Fibroblast of skin of abdomen (primary cell): ENCODE measurements around the gene CRMP1.

Source experiments
- DNase-seq: peaks from one replicate; pipeline ENCODE4 v3.0.0-alpha.2; 2013

CRMP1 gene

DNA sequence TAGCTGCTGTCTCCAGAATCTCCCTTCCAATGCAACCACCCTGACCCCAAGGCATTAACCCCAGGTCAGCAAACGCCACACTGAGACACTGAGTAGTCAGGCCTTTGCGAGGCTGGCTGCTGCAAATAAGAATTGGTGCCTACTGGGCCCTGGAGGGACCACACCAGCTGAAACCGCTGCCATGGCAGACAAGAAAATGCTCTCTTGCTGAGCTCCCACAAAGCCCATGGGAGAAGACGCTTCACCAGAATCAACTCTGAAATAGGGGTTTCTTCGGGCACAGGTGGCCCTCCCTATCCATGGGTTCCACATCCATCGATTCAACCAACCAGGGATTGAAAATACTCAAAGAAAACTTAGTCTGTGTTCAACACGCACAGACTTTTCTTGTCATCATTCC, 26.7 kb upstream of the CRMP1 start:
- DNase-seq = no peak

DNA sequence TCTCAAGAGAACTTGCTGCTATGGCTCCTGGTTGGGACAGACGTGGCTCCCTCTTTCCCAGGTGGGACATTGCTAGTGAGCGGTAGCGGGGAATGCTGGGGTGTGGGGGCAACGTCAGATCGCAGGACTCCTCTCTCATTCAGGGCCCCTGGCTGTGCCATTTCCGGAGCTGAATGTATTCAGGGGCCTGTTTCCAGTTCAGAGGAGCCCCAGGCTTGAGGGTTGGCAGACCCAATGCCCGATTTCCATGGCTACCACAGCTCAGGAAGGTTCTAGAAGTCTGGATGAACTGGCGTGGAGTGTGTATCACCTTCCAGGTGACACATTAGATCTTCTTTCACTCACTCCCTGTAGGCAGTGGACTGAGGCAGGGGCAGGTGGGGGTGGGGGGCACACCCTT, 26.2 kb upstream of the CRMP1 start:
- DNase-seq = no peak

DNA sequence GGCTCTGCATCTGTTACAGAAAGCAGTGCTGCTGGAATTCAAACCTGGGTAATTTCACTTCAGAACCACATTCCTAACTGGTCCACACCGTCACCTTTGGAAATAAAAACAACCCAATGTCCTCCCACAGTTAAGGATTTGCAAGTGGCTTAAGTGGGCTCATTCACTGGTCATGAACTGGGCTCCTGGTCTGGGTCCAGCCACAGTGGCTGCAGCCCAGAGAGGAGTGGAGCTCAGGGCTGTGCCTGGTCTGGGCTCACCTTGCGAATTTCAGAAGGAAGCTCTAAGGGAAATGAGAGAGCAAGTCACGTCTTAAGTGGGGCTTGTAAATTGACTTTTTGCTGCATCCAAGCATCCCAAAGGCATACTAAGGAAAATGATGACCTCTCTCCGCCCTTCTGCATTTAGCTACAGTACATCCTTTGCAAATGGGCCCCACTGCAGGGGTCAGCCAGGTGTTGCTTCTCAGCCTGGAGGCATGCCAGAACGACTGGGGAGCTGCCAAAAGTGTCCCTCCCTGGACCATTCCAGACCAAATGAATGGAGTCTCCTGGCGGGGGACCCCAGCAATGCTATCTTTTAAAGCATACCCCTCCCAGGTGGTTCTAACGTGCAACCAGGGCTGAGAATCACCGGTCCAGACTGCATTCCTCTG, 25.6 kb upstream of the CRMP1 start:
- DNase-seq = no peak

DNA sequence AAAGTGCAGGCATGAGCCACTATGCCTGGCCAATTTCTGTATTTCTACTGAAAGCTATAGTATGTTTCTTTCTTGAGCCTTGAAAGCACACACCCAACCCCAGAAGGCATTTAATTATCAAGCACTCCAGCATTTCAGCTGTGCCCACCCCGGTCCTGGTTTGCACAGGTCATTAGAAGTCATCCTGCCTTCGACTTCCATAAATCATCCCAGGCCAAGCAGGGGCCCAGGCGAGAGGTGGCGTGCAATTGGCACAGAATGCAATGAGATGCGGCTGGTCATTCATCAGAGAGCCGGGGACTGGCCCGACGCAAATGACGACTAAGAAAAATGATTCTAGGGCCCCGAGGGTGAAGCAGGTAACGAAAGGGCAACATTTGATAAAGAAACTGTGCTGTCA, 24.8 kb upstream of the CRMP1 start:
- DNase-seq = no peak

DNA sequence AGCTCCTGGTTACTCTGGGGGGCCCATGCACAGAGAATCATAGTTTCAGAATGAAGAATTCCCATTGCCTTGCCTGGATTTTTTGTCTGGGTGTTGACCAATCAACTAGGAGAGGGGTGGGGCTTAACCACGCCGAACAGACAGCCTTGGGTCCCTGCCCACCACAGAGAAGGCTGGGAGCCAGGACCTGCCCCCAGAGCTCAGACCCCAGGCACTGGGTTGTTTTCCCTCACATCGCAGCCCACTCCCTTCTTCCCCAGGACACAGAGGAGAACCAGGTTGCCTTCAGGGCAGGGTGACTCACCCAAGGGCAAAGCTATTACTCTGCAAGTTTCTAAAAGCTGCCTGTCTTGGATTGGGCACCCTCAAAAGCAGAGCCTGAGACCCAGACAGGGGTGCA, 23.3 kb upstream of the CRMP1 start:
- DNase-seq = no peak

DNA sequence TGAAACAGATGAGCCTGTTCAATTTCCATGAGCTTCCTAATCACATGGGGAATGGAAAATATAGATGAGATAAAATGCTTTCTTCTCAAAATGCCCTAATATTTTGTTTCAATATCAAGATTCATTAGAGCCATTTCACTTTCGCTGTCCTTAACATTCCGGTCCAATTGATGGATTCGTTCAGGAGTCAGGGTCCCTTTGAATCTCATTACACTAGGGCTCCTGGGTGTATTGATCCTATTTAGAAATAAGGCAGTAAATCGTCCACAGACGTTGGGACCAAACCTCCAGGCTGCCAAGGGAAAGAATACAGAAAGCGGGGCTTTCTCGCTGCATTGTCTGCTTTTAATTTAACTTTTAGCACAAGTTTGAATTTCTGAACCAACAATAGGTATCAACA, 20.6 kb upstream of the CRMP1 start:
- no peak for DNase-seq

DNA sequence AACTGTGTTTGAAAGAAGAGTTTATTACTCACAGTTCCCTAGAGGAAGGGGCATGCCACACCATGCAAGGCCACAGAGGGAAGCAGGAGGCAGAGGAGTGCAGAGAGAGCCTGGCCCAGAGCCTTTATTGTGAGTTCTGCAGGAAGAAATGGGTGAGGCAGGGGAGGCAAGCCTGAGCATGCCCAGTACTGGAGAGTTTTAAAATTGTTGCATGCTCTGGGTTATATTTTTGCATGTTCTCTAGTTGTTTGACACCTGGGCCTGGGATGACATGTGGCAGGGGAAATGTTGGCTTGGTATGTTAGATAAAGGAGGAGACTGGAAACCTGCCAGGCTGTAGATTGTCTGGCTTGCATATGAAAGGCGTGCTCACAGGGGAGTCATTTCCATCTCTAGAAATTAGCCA, 19.7 kb upstream of the CRMP1 start:
- no peak for DNase-seq

DNA sequence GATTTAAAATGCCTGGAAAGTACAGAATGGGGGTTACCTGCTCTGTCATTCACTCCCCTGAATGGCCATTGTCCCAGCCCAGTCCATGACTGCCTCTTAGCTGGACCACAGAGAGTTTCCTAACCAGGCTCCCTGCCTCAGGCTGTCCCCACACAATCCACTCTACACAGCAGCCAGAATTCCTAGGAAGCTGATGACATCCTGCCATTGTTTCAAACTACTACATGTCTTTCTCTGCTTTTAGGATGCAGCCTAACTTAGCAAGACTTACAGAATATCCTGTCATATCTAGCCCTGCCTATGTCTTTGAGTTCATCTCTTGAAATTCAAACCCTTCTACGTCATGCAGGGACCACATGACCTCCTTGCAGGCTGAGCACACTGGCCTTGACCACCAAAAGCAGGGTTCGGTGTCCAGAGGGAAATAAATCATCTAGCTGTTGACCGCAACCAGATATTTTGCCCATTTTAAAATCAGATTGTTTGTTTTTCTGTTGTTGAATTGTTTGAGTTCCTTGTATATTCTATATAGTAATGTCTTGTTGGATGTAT, 16.1 kb upstream of the CRMP1 start:
- no peak for DNase-seq

DNA sequence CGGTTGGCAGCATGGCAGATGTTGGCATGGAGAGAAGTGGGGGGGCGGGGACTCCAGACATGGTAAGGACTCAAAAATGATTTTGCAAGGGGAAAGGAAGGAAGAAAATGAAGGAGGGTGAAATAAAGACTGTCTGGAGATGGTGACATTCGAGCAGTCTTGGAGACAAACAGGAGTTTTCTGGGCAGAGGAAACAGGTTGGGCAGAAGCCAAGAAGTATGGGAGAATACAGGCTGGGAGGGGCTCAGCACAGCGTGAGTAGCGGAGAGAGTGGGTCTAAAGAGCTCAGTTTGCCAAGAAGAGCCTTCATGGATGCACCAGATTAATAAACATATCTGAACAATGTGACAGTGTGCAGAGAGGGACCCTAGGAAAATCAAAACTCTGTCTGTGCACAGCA, 13.3 kb upstream of the CRMP1 start:
- DNase-seq = no peak

DNA sequence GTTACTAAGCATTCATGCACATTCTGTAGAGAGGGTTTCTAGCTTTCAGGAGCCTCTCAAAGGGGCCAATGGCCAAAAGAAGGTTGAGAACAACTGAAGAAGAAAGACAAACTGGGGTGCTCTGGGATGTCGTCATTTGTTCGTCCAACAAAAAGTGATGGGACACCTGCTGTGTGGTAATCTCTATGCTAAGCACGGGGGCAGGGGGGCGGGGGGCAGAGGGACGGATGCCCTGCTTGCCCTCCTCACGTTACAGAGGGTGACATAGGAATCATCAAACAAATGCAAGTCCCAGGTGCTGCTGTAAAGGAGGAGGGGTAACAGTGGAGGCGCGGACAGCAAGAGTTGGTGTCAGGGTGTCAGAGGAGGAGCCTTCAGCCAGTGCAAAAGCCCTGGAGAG, 12.8 kb upstream of the CRMP1 start:
- no peak for DNase-seq

DNA sequence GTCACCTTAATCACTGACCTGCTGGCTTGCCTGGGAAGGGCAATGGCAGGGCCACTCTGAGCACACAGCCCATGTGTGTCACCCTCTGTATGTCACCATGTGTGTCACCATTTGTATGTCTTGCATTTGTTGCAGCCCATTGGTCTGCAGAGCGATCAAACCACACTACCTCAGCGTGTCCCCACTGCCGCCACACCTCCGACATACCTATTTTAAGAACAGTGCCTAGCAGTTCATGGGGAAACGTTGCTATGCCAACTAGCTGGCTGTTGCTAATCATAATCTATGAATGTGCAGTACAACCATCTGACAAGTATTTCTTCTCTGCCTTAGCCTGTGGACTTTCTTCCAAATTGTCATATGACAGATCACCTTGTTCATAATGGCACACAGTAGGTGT, 8.0 kb upstream of the CRMP1 start:
- DNase-seq = no peak

DNA sequence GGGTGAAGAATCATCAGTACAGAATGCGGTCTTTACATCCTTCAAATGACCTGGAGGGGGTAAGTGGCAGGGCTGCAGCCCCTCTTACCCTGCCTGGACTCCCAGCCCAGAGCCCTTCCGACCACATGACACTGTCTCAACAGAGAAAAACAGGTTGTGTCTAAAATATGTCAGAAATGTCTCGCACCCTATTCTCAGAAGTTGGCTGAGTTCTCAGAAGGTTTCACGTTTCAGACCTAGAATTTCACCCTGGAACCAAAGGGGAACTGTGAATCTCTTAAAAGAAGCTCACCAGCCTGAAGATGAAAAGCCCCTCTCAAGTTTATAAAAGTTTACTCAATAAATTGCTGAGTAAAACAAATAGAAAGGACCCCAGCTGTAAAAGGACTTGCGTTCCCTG, 7.0 kb upstream of the CRMP1 start:
- DNase-seq = no peak

DNA sequence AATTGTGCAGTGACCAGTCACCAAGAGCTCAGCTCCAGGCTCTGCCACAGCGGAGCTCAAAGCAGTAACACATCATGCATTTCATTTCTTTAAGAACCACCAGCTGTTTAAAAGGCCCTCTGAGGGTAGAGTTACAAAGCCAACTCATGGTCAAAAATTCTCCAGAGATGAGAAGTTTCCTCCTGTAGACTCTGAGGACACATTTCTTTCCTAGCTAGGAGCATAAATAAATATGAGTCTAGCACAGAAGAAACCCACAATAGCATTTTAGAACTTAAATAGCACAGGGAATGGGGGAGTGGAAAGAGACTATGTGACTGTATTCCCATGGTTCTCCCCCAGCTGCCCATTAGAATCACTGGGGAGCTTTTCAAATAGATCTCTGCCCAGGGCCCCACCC, 6.5 kb upstream of the CRMP1 start:
- no peak for DNase-seq

DNA sequence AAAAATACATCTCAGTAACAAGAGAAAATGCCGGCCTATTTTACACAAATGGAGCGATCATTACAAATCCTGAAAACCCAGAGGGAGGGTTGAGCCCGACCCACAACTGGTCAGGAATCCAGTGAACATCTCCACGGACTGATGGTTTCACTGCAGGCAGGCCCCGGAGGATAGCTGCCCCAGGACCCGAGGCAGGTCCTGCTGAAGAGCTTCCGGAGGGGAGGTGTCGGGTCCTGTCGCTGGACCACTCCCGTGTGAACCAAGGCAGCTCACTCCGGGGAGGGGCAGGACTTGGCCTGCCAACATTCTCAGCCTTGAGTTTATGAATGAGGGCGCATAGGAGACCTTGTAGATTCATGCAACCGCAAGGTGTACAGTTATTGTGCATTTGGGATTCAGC, 4.8 kb upstream of the CRMP1 start:
- no peak for DNase-seq

DNA sequence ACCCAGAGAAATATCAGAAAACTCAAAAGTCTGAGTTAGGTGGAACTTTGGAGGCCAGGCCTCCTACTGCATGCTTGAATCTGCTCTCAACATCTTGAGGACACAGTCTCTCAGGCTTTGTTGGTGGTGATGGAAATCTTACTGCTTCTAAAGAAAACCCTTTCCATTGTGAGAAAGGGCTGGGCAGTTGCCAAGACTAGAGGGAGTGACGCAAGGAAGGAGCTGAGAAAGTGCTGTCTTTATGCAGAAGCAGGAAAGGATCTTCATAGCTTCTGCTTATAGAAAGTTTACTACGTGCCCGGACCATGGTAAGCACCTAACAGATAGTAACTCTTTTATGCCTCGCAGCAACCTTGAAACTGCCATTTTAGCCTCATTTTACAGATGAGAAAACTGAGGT, 2.4 kb upstream of the CRMP1 start:
- no peak for DNase-seq

DNA sequence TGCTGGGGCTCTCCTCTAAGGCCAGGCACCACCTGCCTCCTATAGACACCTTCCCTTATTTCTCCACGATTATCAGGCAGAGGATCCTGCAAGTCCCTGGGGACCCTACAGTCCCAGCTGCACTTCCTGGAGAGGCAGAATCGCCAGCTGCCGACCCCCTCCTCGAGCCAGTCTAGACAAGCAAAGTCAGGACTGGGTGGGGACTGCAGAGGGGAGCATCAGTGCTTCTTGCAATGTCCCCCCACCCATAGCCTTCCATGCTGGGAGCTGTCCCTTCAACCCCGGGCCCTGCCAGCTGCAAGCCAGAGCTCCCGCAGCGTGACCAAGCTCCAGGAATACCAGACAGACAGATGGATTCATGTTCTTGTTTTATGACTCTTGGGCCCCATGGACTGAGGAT, 1.4 kb upstream of the CRMP1 start:
- DNase-seq = no peak

DNA sequence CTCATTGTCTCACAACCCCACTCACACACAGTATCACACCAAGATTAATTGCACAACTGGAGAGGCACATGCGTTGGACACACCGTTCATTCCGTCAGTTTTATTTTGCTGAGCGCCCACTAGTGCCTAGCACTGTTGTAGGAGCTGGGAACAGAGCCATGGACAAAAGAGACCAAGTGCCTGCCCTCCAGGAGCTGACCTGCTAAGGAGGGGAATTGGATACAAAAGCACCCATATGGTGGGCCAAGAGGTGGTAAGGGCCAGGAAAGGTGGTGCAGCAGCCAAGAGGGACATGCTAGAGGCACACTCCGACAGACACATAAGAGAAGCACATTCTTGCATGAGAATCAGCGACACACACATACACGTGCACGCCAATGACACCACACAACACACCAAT, 705 bp upstream of the CRMP1 start:
- DNase-seq = no peak

DNA sequence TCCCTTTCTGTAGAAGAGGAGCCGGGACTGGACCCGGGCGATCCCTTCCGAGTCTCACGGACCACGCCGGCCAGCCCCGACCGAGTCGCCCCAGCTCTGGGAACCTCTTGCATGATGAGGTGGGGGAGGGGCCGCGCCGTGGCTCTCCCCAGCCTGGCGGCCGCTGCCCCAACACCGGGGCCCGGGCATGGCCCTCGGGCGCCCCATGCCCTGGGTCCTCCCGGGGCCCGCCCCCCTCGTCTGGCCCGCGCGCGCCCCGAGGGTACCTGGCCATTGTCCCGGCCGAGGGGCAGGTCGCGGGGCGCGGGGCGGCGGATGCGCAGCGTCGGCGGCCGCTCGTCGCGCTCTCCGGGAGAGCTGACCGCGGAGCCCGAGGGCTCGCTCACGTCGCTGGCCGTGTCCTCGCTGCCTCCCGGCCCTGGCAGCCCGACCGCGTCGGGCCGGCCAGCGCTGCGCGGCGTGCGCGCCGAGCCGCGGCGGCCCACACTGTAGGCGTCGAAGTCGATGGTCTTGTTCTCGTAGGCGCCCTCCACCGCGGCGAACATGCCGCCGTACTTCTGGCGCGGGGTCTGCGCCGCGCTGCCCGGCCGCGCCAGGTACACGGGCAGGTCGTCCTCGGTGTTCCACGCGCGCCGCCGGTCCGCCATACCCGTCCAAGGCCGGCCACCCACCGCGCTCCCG, 423 bp downstream of the CRMP1 start:
- DNase-seq = no peak

DNA sequence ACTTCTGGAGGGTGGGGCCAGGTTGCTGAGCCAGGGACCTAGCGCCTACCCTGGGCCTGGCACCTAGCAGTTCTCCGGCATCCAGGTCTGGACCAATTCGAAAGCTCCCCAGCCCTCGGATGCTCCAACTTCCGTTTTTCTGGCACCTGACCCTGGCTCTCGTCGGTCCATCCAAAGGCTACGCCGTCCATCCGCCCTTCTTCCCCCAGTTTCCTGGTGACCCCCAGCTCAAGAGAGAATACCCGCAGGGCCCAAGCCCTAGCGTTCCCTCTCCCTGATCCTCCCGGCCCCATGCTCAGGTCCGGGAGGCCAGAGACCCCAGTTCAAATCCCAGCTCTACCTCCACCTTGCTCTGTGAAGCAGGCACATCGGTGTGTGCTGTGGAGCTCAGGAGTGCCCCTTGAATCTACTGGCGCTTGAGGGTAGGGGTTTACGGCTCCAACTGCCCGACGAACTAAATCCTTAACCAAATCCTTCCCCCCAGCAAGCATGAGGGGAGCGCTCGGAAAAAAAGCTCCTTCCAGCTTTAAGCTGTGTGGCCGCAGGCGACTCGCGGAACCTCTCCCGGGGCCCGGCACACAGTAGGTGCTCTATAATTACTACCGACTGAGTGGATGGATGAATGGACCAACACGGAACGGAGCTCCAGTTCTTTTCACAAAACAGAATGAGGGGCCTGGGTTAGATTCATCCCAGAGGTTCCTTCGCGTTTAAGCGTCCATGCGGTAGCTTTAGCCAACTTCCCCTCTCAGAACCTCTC, 1.1 kb downstream of the CRMP1 start:
- no peak for DNase-seq

DNA sequence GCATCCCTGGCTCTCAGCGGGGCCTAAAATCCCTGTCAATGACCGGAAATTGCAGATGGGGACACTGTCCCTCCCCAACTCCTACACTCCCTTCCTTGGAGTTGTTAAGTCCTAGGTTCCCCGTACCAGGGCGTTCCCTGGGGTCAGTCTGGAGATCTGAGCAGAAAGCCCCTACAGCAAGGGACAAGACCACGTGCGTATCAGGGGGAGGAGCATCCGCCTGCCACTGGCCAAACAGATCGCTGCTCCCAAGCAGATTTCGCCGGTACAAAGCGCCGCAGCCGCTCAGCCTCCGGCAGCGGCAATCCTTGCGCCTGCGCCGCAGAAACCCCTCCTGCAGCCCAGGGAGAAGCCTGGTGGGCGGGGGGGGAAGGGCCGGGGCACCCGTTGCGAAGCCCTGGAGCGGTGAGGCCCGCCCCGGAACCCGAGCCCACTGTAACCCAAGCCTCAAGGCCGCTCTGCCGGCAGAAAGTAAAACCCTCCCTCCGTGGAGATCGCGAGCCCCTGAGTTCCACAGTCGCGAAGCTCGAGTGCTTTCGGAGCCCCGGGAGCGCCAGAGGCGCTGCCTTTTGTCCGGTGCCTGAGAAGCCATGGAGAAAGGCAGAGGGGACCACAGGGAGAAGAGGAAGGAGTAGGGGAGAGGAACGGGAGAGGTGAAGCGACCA, 2.7 kb downstream of the CRMP1 start:
- no peak for DNase-seq

DNA sequence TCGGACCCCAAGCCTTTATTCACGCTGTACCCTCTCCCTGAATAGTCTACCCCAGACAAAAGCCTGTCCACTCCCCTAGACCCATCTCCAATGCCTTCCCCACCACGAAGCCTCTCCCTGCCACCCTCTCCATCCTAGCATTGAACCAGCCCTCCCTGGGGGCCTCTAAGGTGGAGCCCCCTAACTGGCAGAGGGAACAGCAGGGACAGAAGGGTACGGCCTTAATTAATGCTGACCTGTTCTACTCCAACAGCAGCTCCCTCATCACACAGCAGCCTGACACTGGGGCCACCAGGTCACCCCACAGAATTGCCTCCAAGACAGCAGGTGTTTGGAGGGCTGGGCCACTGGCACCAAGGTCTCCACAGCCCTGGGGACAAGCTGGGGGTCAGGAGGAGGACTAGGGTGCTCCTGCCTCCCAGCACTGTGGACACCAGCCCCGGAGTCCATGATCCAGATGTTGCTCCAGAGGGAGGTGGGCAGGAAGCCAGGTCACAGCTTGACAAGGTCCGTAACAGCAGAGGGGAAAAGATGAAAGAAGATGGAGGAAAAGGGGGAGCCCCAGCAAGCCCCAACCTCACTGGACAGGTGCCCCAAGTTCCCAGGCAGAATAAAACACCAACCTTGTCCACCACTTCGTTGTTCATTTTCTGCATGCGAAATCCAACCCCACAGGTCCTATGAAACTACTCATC, 3.7 kb downstream of the CRMP1 start:
- no peak for DNase-seq

DNA sequence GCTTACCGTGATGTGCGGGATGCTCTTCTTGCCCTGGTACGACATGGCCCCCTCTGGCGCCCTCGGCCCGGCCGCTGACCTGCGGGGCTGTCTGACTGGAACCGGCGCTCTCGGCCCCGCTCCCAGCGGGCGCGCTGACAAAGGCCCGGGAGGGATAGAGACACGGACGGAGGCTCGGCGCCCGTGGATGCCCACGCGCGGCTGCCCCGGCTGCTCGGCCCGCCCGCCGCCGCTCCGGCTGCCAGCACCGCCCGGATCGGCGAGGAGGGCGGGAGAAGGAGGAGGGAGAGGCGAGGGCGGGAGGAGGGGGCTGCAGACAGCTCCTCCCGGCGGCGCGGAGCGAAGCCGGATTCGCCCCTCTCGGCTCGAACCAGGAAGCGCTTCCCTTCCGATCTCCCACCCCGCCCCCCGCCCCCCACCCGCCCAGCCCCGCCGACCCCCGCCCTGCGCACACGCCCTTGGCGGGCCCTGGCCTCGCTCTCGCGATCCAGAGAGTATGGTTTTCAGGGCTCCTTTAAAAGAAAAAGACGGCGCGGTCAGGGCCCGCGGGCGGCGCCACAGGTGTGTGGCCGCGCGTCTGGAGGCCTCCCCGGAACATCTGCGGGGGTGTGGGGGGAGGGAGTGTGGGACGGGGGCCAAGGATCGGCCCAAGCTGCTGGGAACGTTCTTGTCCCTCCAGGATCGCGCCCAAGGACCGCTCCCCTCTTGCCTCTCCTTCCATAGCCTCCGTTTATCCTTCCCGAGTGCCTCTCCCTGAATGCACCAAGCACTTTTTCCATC, 4.5 kb downstream of the CRMP1 start:
- DNase-seq = no peak
